RWPE2 (cell line): ENCODE data around the gene CIRBP.
"Not testable (repeated sequence)": the region's sequence is repeated elsewhere in the genome, so short reads cannot be mapped to it uniquely, and the experiment has no call there.

ENCODE experiments used
- ATAC-seq: fragments of 200-7000 bp; cut with Tn5 transposase; 3 replicates; pipeline ENCODE4 v1.9.1; 2021; ENCODE audit warnings: low read depth
- DNase-seq: peaks from one replicate; pipeline ENCODE4 v3.0.0-alpha.2; 2020; ENCODE audit warnings: low spot score
- H3K27ac ChIP-seq: fragments of 450-650 bp; 2 replicates; pipeline ENCODE4 v1.5.1; 2017; ENCODE audit warnings: mild to moderate bottlenecking; ENCODE audit not compliant: poor library complexity, severe bottlenecking
- H3K27me3 ChIP-seq: fragments of 250-450 bp; sonication (Bioruptor Pico); 2 replicates; pipeline ENCODE4 v1.5.1; 2021; ENCODE audit warnings: mild to moderate bottlenecking, moderate library complexity; ENCODE audit not compliant: insufficient read depth, poor library complexity, severe bottlenecking
- H3K36me3 ChIP-seq: fragments of 250-450 bp; sonication (Bioruptor Pico); 2 replicates; pipeline ENCODE4 v1.5.1; 2020; ENCODE audit warnings: low read depth, mild to moderate bottlenecking, moderate library complexity
- H3K4me1 ChIP-seq: fragments of 250-450 bp; sonication (Bioruptor Pico); 2 replicates; pipeline ENCODE4 v1.5.1; 2021; ENCODE audit warnings: mild to moderate bottlenecking, moderate library complexity; ENCODE audit not compliant: insufficient read depth, poor library complexity, severe bottlenecking
- H3K4me3 ChIP-seq: fragments of 250-450 bp; sonication (Bioruptor Pico); 2 replicates; pipeline ENCODE4 v1.5.1; 2021; ENCODE audit warnings: mild to moderate bottlenecking, moderate library complexity; ENCODE audit not compliant: severe bottlenecking
- H3K9me3 ChIP-seq: fragments of 250-450 bp; sonication (Bioruptor Pico); 2 replicates; pipeline ENCODE4 v1.5.1; 2021; ENCODE audit warnings: mild to moderate bottlenecking, moderate library complexity; ENCODE audit not compliant: severe bottlenecking
- TF ChIP-seq, protein P1 (sequence below): fragments of 450-650 bp; IDR thresholded peaks from one replicate; pipeline ENCODE4 v1.5.1; 2017; ENCODE audit warnings: mild to moderate bottlenecking, moderate library complexity; ENCODE audit not compliant: poor library complexity, severe bottlenecking

CIRBP gene

DNA sequence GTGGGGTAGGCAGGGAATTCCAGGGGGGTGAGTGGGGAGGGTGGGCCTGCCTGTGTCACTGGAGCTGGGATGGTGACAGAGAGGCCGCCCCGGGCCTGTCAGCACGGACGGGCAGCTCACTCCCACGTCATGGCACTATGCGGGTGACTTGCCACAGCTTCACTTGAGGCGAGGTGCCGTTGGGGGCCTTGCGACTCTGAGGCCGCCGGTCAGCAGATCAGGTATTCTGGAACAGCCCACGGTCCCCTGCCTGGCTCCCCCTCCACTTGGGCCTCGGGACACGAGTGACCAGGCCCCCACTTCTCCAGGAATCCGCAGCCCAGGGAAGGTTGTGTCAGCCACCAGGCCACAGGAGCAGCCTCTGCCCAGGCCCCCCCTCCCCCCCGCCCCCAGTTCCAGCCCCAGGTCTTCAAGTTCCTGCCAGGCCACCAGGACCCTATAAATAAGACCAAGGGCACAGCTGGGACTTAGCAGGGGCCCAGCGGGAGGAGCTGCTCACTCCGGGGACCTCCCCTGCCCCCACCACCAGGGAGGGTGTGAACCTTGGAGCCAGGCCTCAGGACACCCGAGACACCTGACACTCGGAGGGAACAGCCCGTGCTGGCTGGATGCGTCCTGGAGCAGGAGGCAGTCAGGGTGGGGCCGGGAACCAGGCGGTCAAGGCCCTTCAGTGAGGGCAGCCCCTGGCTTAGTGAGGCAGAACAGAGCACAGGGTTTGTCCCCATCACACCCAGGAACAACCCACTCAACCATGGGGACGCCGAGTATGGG, 23.5 kb upstream of the CIRBP start:
- Histone ChIP-seq H3K4me3 (no peak overlapping the region), H3K27ac (peak overlapping the region; percentile 97), H3K9me3 (no peaks in the 10 kb centered on the region), H3K4me1 (peaks cover 23% of the 10 kb centered on the region), H3K36me3 (peaks cover 17% of the 10 kb centered on the region), H3K27me3 (no peaks in the 10 kb centered on the region)
- DNase-seq (no peak), ATAC-seq (no peak)
- TF ChIP-seq, protein P1, sequence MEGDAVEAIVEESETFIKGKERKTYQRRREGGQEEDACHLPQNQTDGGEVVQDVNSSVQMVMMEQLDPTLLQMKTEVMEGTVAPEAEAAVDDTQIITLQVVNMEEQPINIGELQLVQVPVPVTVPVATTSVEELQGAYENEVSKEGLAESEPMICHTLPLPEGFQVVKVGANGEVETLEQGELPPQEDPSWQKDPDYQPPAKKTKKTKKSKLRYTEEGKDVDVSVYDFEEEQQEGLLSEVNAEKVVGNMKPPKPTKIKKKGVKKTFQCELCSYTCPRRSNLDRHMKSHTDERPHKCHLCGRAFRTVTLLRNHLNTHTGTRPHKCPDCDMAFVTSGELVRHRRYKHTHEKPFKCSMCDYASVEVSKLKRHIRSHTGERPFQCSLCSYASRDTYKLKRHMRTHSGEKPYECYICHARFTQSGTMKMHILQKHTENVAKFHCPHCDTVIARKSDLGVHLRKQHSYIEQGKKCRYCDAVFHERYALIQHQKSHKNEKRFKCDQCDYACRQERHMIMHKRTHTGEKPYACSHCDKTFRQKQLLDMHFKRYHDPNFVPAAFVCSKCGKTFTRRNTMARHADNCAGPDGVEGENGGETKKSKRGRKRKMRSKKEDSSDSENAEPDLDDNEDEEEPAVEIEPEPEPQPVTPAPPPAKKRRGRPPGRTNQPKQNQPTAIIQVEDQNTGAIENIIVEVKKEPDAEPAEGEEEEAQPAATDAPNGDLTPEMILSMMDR: no peak

DNA sequence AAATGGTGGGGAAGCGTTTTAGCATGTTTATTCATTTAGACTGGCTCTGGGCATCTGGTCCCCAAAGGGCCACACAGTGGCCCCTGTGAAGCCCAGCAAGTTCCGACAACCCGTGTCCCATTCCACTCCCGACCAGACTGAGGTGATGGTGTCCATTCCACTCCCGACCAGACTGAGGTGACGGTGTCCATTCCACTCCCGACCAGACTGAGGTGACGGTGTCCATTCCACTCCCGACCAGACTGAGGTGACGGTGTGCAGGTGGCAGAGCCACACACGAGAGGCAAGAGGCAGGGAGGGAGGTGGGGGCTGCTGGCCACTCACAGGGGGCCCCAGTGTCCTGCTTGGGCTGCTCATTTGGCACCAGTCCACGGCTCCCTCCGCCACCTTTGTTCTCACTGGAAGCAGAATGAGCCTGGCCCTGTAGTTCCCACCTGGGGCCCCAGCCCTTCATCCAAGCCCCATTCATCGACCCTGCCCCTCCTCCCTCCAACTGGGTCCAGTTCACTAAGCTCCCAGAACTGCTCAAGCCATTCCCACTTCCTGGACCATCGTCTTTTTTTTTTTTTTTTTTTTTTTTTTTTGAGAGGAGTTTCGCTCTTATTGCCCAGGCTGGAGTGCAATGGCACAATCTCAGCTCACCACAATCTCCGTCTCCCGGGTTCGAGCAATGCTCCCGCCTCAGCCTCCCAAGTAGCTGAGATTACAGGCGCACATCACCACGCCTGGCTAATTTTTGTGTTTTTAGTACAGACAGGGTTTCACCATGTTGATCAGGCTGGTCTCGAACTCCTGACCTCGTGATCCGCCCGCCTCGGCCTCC, 22.7 kb upstream of the CIRBP start:
- ATAC-seq, H3K9me3 ChIP-seq, H3K27me3 ChIP-seq, DNase-seq, H3K4me3 ChIP-seq: not testable (repeated sequence)
- Histone ChIP-seq H3K4me1 (peaks cover 18% of the 10 kb centered on the region), H3K27ac (peak overlapping the region; percentile 97), H3K36me3 (peaks cover 25% of the 10 kb centered on the region)

DNA sequence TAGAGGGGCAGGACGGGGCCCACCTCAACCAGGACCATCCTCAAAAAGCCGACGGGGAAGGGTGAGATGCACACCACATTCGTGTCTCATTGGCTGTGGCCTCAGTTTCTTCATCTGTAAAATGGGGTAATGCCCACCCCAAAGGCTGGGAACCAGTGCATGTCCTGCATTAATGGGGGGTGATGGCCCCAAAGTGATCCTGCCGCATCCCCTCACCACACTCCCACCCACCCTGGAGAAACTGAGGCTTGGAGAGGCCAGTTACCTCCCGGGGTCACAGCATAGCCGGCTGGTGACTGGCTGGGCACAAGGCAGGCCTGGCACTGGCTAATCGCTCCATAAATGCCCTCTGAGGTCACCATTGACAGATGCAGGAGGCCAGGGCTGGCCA, 21.4 kb upstream of the CIRBP start:
- no peaks in the 10 kb centered on the region for H3K9me3 ChIP-seq
- peaks cover 18% of the 10 kb centered on the region for H3K4me1 ChIP-seq
- peaks cover 30% of the 10 kb centered on the region for H3K36me3 ChIP-seq
- peak overlapping the region; percentile 97 for H3K27ac ChIP-seq
- TF ChIP-seq, protein P1: no peak
- peak overlapping the region; percentile 58 for H3K4me3 ChIP-seq
- H3K27me3 ChIP-seq: no peaks in the 10 kb centered on the region
- DNase-seq (no peak), ATAC-seq (no peak)

DNA sequence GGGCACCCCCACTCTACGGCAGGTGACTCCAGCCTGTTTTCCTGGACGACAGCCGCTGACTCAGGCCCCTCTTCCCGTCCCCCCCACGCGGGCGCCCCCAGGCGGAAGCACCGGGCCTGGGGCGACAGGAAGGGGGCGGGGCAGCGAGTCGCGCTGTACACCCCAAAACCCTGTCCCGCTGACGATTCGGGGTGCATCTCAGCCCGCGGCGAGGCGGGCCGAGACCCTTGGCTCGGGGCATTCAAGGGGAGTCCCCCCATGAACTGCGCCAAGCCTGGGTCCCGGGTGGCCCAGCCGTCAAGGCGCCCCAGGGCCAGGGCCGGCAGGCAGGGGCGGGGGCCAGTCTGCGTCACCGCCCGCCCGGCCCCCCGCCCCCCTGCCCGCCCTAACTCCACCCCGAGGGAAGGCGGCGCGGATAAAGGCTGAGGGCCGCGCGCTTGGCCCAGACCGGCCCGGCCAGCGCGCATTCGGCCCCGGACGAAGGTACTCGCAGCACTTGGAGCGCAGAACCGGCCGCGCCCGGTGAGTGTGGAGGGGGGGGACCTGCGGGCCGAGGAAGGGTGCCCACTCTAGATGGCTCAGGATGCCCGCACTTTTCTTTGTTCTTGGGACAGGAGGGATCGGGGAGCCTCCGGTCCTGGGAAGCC, 20.9 kb upstream of the CIRBP start, which contains the start of gene MIDN:
TSS of gene MIDN (plus strand) at position 445 of the 647 bp plus-strand sequence. CDS start 1,714 bp downstream, outside the sequence.
- H3K4me1 ChIP-seq: peaks cover 13% of the 10 kb centered on the region
- H3K36me3 ChIP-seq: peaks cover 30% of the 10 kb centered on the region
- H3K27me3 ChIP-seq: no peaks in the 10 kb centered on the region
- no peaks in the 10 kb centered on the region for H3K9me3 ChIP-seq
- peak within 1 kb of the TSS; percentile 58 for H3K4me3 ChIP-seq
- peak; percentile 33 for ATAC-seq
- TF ChIP-seq, protein P1: no peak
- no peak for DNase-seq
- peak within 1 kb of the TSS; percentile 97 for H3K27ac ChIP-seq

DNA sequence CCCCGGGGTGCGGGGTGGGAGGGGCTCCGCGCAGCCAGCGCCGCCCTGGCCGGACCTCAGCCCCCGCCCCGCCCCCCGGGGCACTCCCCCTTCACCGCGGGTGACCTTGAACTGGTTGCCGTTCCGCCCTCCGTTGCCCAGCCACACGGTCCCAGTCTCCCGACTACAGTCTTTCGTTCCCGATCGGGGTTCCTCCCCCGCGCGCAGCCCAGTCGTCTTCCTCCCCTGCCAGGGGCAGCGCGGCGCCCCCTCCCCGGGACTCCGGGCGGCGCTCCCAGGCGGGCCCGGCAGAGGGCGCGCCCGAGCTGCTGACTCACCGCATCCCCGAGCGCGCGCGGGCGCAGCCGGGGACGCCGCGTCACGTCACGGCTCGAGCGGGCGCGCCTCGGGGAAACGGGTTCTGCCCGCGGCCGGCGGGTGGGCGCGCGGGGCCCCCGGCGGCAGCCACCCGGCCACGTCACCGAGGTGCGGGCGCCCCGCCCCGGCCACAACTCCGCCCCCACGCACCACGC, 20.3 kb upstream of the CIRBP start:
- peaks cover 33% of the 10 kb centered on the region for H3K36me3 ChIP-seq
- ATAC-seq: peak; percentile 3; the same call in 2 of the 3 replicates
- TF ChIP-seq, protein P1: peak; percentile 83
- H3K27ac ChIP-seq: peak overlapping the region; percentile 97
- H3K4me1 ChIP-seq: peaks cover 18% of the 10 kb centered on the region
- DNase-seq: no peak
- peak overlapping the region; percentile 58 for H3K4me3 ChIP-seq
- H3K27me3 ChIP-seq: no peaks in the 10 kb centered on the region
- no peaks in the 10 kb centered on the region for H3K9me3 ChIP-seq
